ENCODE measurements around the gene C9. TPM values are rescaled to one million over a fixed set of nuclear protein-coding genes. Genes with fewer than 3 reads are reported as not detected.
"Not testable (repeated sequence)": the region's sequence is repeated elsewhere in the genome, so short reads cannot be mapped to it uniquely, and the experiment has no call there.

Gene C9
- total RNA-seq, 5 donors from 2014 or later (not counting 1 experiment from before 2014, with no cell fraction given), result 0.41 to 0.59 (median 0.44) TPM; not detected in 2

DNA sequence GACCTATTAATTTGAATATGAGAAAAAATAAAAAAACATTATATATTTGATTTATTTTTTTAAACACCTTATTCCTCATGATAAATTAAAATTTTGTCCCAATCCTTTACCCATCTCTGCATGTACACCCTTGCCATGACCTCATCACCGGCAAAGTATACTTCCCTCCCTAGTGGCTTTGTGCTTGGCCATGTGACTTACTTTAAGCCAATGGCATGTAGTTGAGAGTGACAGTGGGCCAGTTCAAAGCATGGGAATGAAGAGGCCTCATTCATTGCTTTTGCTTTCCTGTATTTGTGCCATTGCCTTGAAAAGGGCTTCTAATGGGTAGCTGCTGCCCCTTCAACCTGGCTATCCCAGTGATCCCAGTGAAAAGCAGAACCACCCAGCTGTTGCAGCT is 31.2 kb downstream of the C9 start:
- ChIA-PET CTCF (no interaction called here), POLR2A (no interaction called here)
- H3K4me1 Mint-ChIP-seq, result no peaks in the 10 kb centered on the region
- no peak overlapping the region for H3K4me3 ChIP-seq (ENCODE audit: control insufficient read depth in 1 of 2, extremely low read depth in 1 of 2, low read length in 1 of 2)
- no peak overlapping the region for H3K27ac ChIP-seq (ENCODE audit: low read length)
- no peaks in the 10 kb centered on the region for H3K36me3 ChIP-seq (ENCODE audit: control insufficient read depth in 2 of 2, extremely low read depth in 1 of 2, insufficient read depth in 1 of 2, low read length in 1 of 2)
- no peaks in the 10 kb centered on the region for H3K27me3 ChIP-seq (replicated peaks in 1 of 2; ENCODE audit: control insufficient read depth in 2 of 2, extremely low read depth in 1 of 2, insufficient read depth in 2 of 2, low read length in 1 of 2)
- no peak overlapping the region for H3K27ac Mint-ChIP-seq
- H3K4me3 Mint-ChIP-seq, result no peak overlapping the region
- ATAC-seq (replicated peaks in 1 of 4) (no peak), DNase-seq (no peak)
- no peaks in the 10 kb centered on the region for H3K4me1 ChIP-seq (ENCODE audit: control insufficient read depth in 1 of 2, extremely low read depth in 1 of 2, insufficient read depth in 2 of 2, low read length in 2 of 2)
- H3K9me3 Mint-ChIP-seq, result peaks cover 0 to 3% (median 0%) of the 10 kb centered on the region in 3 donors
- no peaks in the 10 kb centered on the region for H3K9me3 ChIP-seq
- H3K36me3 Mint-ChIP-seq, result no peaks in the 10 kb centered on the region
- no CpG with 5 or more reads among the region's 1 CpG for WGBS (ENCODE audit: insufficient coverage)
- peaks cover 0 to 4% of the 10 kb centered on the region in 2 donors for H3K27me3 Mint-ChIP-seq

DNA sequence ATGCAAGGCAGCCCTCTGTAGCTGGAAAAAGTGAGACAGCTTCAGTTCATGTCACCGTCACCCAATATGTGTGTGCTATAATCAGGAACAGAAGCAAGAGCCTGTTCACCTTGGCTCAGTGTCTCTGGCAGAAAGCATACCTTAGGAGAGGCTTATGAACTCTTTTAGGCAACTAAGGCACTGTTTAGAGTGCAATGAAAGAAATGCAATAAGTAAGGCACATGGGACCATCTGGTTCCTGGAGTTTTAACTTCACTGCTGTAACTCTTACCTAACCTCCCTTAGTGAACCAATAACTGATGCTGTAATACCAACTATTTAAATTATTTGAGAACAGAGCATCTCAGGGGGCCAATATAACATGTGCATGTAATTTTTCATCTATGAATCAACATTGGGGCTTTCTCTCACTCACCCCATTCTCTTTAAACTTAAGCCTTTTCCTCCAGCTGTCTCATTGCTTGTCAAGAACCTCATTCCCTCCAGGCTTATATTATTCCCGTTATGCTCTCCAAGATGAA is 32.4 kb downstream of the C9 start:
- Mint-ChIP-seq H3K9me3 (peaks cover 0 to 3% (median 0%) of the 10 kb centered on the region in 3 donors), H3K36me3 (no peaks in the 10 kb centered on the region), H3K4me1 (no peaks in the 10 kb centered on the region), H3K27ac (no peak overlapping the region), H3K4me3 (no peak overlapping the region), H3K27me3 (peaks cover 0 to 4% of the 10 kb centered on the region in 2 donors)
- CTCF ChIA-PET, result no interaction called here
- Histone ChIP-seq H3K9me3 (no peaks in the 10 kb centered on the region), H3K27ac (ENCODE audit: low read length) (no peak overlapping the region), H3K4me1 (ENCODE audit: control insufficient read depth in 1 of 2, extremely low read depth in 1 of 2, insufficient read depth in 2 of 2, low read length in 2 of 2) (no peaks in the 10 kb centered on the region), H3K36me3 (ENCODE audit: control insufficient read depth in 2 of 2, extremely low read depth in 1 of 2, insufficient read depth in 1 of 2, low read length in 1 of 2) (no peaks in the 10 kb centered on the region), H3K4me3 (ENCODE audit: control insufficient read depth in 1 of 2, extremely low read depth in 1 of 2, low read length in 1 of 2) (no peak overlapping the region), H3K27me3 (replicated peaks in 1 of 2; ENCODE audit: control insufficient read depth in 2 of 2, extremely low read depth in 1 of 2, insufficient read depth in 2 of 2, low read length in 1 of 2) (no peaks in the 10 kb centered on the region)
- POLR2A ChIA-PET, result no interaction called here
- DNase-seq, result no peak
- no peak for ATAC-seq (replicated peaks in 1 of 4)
- WGBS (ENCODE audit: insufficient coverage), result no CpG with 5 or more reads among the region's 2 CpGs

DNA sequence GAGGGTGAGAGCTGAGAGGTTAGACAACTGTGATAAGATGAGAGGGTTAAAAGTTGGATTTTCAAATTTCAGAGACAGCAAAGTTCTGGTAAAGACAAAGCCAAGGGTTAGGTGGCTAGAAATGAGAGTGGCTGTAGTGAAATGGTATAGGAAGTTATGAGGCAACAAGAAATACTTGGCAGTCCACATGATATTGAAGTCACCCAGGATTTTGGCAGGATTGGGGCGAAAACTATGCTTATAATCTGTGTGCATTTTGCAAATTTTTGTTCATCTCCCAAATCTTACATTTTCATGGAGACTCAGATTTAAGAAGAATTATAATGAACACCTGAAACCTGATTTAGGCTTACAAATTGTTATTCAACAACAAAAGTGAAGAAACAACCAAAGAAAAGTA is 35.6 kb downstream of the C9 start:
- Histone ChIP-seq H3K27ac (ENCODE audit: low read length) (no peak overlapping the region), H3K27me3 (replicated peaks in 1 of 2; ENCODE audit: control insufficient read depth in 2 of 2, extremely low read depth in 1 of 2, insufficient read depth in 2 of 2, low read length in 1 of 2) (no peaks in the 10 kb centered on the region), H3K9me3 (no peaks in the 10 kb centered on the region), H3K36me3 (ENCODE audit: control insufficient read depth in 2 of 2, extremely low read depth in 1 of 2, insufficient read depth in 1 of 2, low read length in 1 of 2) (no peaks in the 10 kb centered on the region), H3K4me3 (ENCODE audit: control insufficient read depth in 1 of 2, extremely low read depth in 1 of 2, low read length in 1 of 2) (no peak overlapping the region), H3K4me1 (ENCODE audit: control insufficient read depth in 1 of 2, extremely low read depth in 1 of 2, insufficient read depth in 2 of 2, low read length in 2 of 2) (no peaks in the 10 kb centered on the region)
- POLR2A ChIA-PET, result no interaction called here
- CTCF ChIA-PET, result no interaction called here
- no peaks in the 10 kb centered on the region for H3K4me1 Mint-ChIP-seq
- no peak for ATAC-seq (replicated peaks in 1 of 4)
- H3K27me3 Mint-ChIP-seq, result peaks cover 0 to 8% of the 10 kb centered on the region in 2 donors
- no peak overlapping the region for H3K27ac Mint-ChIP-seq
- no peaks in the 10 kb centered on the region for H3K9me3 Mint-ChIP-seq
- no peak overlapping the region for H3K4me3 Mint-ChIP-seq
- no CpG with 5 or more reads among the region's 1 CpG for WGBS (ENCODE audit: insufficient coverage)
- no peaks in the 10 kb centered on the region for H3K36me3 Mint-ChIP-seq
- no peak for DNase-seq

DNA sequence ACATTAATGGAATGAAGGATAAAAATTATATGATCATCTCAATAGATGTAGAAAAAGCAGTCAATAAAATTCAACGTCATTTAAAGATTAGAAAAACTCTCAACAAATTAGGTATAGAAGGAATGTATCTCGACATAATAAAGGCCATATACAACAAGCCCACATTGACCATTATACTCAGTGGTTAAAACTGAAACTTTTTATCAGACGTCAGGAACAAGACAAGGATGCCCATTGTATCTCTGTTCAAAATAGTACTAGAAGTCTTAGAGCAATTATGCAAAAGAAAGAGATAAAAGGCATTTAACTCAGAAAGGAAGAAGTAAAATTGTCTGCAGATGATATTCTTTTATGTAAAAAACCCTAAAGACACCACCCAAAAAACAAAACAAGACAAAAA is 40.8 kb downstream of the C9 start:
- CTCF ChIA-PET, result no interaction called here
- ATAC-seq (replicated peaks in 1 of 4) (no peak), DNase-seq (no peak)
- no peak overlapping the region for H3K27ac Mint-ChIP-seq
- Histone ChIP-seq H3K36me3 (ENCODE audit: control insufficient read depth in 2 of 2, extremely low read depth in 1 of 2, insufficient read depth in 1 of 2, low read length in 1 of 2) (no peaks in the 10 kb centered on the region), H3K4me3 (ENCODE audit: control insufficient read depth in 1 of 2, extremely low read depth in 1 of 2, low read length in 1 of 2) (no peak overlapping the region), H3K27ac (ENCODE audit: low read length) (no peak overlapping the region), H3K9me3 (no peaks in the 10 kb centered on the region), H3K27me3 (replicated peaks in 1 of 2; ENCODE audit: control insufficient read depth in 2 of 2, extremely low read depth in 1 of 2, insufficient read depth in 2 of 2, low read length in 1 of 2) (peaks cover 0 to 8% of the 10 kb centered on the region in 2 experiments), H3K4me1 (ENCODE audit: control insufficient read depth in 1 of 2, extremely low read depth in 1 of 2, insufficient read depth in 2 of 2, low read length in 2 of 2) (no peaks in the 10 kb centered on the region)
- H3K4me3 Mint-ChIP-seq, result no peak overlapping the region
- POLR2A ChIA-PET, result no interaction called here
- no CpG with 5 or more reads among the region's 3 CpGs for WGBS (ENCODE audit: insufficient coverage)
- no peaks in the 10 kb centered on the region for H3K36me3 Mint-ChIP-seq
- peaks cover 4 to 14% of the 10 kb centered on the region in 2 donors for H3K27me3 Mint-ChIP-seq
- H3K9me3 Mint-ChIP-seq, result peaks cover 0 to 4% (median 3%) of the 10 kb centered on the region in 3 donors
- H3K4me1 Mint-ChIP-seq, result no peaks in the 10 kb centered on the region

DNA sequence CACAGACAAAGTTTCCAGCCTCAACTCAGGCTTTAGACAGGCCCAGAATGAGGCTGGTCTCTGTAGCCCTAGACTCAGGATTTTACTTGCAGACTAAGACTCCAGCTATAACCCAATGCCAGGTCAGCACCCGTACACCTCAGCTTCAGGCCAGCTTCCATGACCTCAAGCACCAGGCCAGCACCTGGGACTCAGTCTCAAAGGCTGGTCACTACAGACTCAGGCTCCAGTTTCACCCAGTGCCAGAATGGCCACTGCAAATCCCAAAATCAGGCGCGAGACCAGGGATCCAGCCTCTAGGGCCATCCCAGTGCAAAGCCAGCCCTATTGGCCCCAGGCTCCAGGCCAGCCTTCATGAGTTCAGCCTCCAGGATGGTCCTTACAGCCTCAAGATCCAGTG is 44.9 kb downstream of the C9 start:
- Mint-ChIP-seq H3K27ac (no peak overlapping the region), H3K27me3 (peaks cover 4 to 10% of the 10 kb centered on the region in 2 donors), H3K36me3 (no peaks in the 10 kb centered on the region), H3K9me3 (peaks cover 0 to 4% (median 3%) of the 10 kb centered on the region in 3 donors), H3K4me3 (no peak overlapping the region), H3K4me1 (no peaks in the 10 kb centered on the region)
- H3K4me3 ChIP-seq (ENCODE audit: control insufficient read depth in 1 of 2, extremely low read depth in 1 of 2, low read length in 1 of 2), result no peak overlapping the region
- no peak overlapping the region for H3K27ac ChIP-seq (ENCODE audit: low read length)
- H3K4me1 ChIP-seq (ENCODE audit: control insufficient read depth in 1 of 2, extremely low read depth in 1 of 2, insufficient read depth in 2 of 2, low read length in 2 of 2), result no peaks in the 10 kb centered on the region
- no peaks in the 10 kb centered on the region for H3K9me3 ChIP-seq
- WGBS (ENCODE audit: insufficient coverage), result 92% methylated on average over 3 of the region's 3 CpGs
- ChIA-PET POLR2A (no interaction called here), CTCF (no interaction called here)
- DNase-seq (no peak), ATAC-seq (replicated peaks in 1 of 4) (no peak)
- no peaks in the 10 kb centered on the region for H3K36me3 ChIP-seq (ENCODE audit: control insufficient read depth in 2 of 2, extremely low read depth in 1 of 2, insufficient read depth in 1 of 2, low read length in 1 of 2)
- peaks cover 0 to 8% of the 10 kb centered on the region in 2 experiments for H3K27me3 ChIP-seq (replicated peaks in 1 of 2; ENCODE audit: control insufficient read depth in 2 of 2, extremely low read depth in 1 of 2, insufficient read depth in 2 of 2, low read length in 1 of 2)

DNA sequence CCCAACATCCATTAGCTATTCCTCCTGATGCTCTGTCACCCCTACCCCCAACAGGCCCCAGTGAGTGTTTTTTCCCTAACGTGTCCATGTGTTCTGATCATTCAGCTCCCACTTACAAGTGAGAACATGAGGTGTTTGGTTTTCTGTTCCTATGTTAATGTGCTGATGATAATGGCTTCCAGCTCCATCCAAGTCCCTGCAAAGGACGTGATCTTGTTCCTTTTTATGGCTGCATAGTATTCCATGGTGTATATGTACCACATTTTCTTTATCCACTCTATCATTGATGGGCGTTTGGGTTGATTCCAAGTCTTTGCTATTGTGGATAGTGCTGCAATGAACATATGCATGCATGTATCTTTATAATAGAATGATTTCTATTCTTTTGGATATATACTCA is 47.8 kb downstream of the C9 start:
- H3K36me3 ChIP-seq (ENCODE audit: control insufficient read depth in 2 of 2, extremely low read depth in 1 of 2, insufficient read depth in 1 of 2, low read length in 1 of 2); H3K36me3 Mint-ChIP-seq; H3K4me3 Mint-ChIP-seq; CTCF ChIA-PET; POLR2A ChIA-PET; H3K9me3 Mint-ChIP-seq; H3K9me3 ChIP-seq; ATAC-seq (replicated peaks in 1 of 4); H3K4me1 ChIP-seq (ENCODE audit: control insufficient read depth in 1 of 2, extremely low read depth in 1 of 2, insufficient read depth in 2 of 2, low read length in 2 of 2); H3K27ac ChIP-seq (ENCODE audit: low read length); H3K4me3 ChIP-seq (ENCODE audit: control insufficient read depth in 1 of 2, extremely low read depth in 1 of 2, low read length in 1 of 2); H3K27me3 ChIP-seq (replicated peaks in 1 of 2; ENCODE audit: control insufficient read depth in 2 of 2, extremely low read depth in 1 of 2, insufficient read depth in 2 of 2, low read length in 1 of 2); H3K27ac Mint-ChIP-seq; DNase-seq; H3K4me1 Mint-ChIP-seq: not testable (repeated sequence)
- WGBS (ENCODE audit: insufficient coverage), result no CpG with 5 or more reads among the region's 3 CpGs
- peaks cover 4 to 10% of the 10 kb centered on the region in 2 donors for H3K27me3 Mint-ChIP-seq

DNA sequence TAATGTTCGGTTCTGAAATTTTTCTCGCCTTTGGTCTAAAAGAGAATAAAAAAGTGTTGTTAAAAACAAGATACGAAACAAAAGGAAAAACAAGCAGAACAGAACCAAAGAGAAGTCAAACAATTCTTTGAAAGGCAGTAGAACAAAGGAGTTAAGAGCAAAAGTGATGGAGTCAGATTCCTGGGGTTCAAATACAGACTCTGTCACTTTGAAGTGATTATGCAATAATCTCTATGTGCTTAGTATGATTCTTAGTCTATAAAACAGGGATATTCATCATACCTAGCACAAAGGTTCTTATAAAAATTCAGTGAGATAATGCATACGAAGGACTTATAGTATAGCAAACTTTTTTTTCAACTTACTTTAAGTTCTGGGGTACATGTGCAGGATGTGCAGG is 48.3 kb downstream of the C9 start:
- DNase-seq (no peak), ATAC-seq (replicated peaks in 1 of 4) (no peak)
- H3K9me3 Mint-ChIP-seq, result peaks cover 0 to 4% (median 3%) of the 10 kb centered on the region in 3 donors
- H3K4me1 Mint-ChIP-seq, result no peaks in the 10 kb centered on the region
- ChIA-PET CTCF (no interaction called here), POLR2A (no interaction called here)
- H3K27me3 Mint-ChIP-seq, result peaks cover 4 to 9% of the 10 kb centered on the region in 2 donors
- Histone ChIP-seq H3K27ac (ENCODE audit: low read length) (no peak overlapping the region), H3K9me3 (no peaks in the 10 kb centered on the region), H3K4me3 (ENCODE audit: control insufficient read depth in 1 of 2, extremely low read depth in 1 of 2, low read length in 1 of 2) (no peak overlapping the region), H3K36me3 (ENCODE audit: control insufficient read depth in 2 of 2, extremely low read depth in 1 of 2, insufficient read depth in 1 of 2, low read length in 1 of 2) (no peaks in the 10 kb centered on the region), H3K27me3 (replicated peaks in 1 of 2; ENCODE audit: control insufficient read depth in 2 of 2, extremely low read depth in 1 of 2, insufficient read depth in 2 of 2, low read length in 1 of 2) (peaks cover 0 to 8% of the 10 kb centered on the region in 2 experiments), H3K4me1 (ENCODE audit: control insufficient read depth in 1 of 2, extremely low read depth in 1 of 2, insufficient read depth in 2 of 2, low read length in 2 of 2) (no peaks in the 10 kb centered on the region)
- no peaks in the 10 kb centered on the region for H3K36me3 Mint-ChIP-seq
- WGBS (ENCODE audit: insufficient coverage), result 76% methylated on average over 3 of the region's 4 CpGs
- H3K4me3 Mint-ChIP-seq, result no peak overlapping the region
- H3K27ac Mint-ChIP-seq, result no peak overlapping the region
